HG03469 (cell line): ENCODE data around the gene CDT1.
"Not testable (repeated sequence)": the region's sequence is repeated elsewhere in the genome, so short reads cannot be mapped to it uniquely, and the experiment has no call there.

Experiments used
- ATAC-seq: cut with Tn5 transposase; IDR thresholded peaks from one replicate; pipeline ENCODE4 v1.9.1; 2021; ENCODE audit warnings: mild to moderate bottlenecking, moderate library complexity, moderate number of reproducible peaks; ENCODE audit not compliant: unreplicated experiment

The CDT1 gene

DNA sequence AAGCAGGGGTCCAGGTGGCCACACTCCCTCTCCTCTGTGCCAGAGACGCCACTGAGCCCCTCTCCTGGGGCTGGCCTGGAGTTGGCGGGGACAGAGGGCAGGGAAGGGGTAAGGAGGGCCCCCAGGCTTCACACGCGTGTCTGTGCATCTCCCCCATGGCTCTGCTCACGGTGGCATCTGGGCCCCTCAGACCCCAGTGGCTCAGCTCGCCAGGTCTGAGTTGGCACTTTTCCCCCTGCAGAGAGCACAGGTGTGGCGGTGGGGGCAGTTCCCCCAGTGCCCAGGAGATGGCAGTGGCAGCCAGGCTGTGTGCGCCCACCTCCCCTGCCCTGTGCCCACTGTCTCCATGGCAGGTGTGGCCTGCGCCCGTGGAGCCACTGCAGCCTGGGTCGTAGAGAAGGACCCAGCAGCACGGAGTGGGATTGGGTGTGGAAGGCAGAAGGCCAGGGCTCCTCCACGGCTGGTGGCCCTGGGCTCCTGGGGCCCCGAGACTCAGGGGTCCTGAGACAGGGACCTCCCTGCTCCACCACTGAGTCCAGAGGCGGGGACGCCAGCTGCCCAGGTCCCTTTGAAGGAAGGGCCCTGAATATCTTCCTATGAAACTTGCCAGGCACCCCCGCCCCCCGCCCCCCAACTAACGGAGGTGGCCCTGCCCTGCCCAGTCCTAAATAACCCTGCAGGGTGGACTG, 12.5 kb downstream of the CDT1 start:
- ATAC-seq, result no peak

DNA sequence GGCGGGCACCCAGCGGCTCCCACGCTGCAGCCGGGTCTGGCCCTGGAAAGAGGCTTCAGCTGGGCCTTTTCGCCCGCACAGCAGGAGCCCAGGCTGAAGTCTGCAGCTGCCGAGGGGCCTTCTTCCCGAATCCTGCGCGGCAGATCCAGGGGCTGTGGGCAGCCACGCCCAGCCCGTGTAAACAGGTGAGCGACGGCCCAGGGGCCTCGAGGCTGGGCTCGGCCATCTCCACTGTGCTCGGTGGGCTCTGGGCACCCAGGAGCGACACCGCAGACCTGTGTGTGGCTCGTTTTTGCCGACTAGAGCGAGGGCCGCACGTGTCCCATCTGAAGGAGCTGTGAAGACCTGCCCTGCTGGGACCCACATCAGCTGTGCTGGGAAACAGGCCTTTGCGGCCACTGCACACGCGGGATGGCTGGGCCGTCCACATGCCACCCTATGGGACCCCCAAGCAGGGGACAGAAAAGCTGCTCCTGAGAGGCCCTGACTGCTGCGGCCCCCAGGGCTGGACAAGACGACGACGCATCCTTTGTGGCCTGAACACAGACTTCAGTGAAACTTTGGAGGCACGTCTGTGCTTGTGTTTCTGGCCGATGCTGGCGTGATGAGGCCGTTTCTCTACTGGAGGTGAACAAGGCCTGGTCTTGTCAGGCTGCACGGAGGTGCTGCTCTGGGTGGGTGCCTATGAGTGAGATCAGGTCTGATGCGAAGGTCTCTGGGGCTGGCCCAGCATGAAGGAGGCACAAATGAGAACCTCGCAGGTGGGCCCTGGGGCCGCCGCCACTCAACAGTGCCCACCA, 13.3 kb downstream of the CDT1 start:
- no peak for ATAC-seq

DNA sequence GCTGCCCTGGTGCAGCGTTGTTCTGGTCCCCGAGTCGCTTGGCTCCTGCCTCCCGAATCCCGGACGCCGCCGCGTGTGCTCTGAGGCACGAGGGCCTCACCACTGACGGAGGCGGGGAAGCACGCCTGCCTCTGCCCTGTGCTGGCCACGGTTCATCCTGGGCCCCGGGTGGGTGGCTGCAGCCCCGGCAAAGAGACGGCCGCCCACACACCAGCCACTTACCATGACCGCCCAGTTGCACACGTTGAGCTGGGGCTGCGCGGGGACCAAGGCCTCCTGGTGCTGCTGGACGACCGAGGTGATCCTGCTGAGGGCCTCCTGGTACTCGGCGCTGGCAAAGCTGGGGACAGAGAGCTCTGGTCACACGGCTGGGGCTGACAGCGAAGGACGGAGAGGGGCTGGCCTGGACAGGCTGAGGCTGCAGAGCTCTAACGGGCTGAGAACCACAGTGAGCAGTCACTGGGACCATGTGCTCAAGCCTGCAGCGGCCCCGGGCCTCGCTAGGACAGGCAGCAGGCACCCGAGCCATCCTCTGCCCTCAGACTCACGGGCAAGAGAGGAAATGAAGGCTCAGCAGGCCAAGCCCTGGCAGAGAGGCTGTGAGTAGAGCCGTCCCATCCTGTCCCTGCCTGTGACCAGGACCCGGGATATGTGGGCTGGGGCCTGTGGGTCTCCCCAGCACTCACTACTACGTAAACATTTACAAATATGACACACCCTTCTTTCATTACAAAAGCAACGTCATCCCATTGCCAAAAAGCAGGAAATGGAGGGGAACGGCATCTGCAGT, 14.4 kb downstream of the CDT1 start:
- ATAC-seq, result no peak

DNA sequence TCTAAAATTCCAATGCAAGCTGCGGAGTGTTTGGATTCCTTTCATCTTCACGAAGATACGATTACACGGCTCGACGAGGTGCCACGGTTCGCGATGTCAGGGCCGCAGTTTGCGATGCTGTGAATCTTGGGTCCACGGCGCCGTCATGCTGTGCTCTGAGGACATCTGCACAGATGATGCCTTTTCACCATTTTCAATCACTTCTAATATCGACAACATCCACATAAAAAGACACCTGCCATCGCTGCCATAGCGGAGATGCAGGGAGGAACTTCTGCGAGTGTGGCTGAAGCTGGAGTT, 14.9 kb downstream of the CDT1 start:
- no peak for ATAC-seq

DNA sequence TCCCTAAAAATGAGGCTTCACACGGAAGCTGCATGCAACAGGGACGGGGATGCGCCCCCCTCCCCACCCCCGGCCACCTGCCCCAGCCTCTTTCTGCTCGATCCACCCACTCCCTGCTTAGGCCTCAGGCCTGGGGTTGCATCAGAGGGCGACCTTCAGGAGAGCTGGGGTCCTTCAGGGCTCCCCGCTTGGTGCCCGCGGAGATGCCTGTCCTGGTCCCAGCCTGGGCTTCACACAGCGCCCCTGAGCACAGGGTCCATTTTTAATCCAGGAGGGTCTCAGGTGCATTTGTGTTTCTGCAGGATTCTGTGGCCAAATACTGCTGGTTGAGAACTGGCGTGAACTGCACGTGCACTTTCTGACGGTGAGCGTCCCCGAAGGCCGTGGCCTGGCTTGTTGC, 15.5 kb downstream of the CDT1 start:
- ATAC-seq, result no peak

DNA sequence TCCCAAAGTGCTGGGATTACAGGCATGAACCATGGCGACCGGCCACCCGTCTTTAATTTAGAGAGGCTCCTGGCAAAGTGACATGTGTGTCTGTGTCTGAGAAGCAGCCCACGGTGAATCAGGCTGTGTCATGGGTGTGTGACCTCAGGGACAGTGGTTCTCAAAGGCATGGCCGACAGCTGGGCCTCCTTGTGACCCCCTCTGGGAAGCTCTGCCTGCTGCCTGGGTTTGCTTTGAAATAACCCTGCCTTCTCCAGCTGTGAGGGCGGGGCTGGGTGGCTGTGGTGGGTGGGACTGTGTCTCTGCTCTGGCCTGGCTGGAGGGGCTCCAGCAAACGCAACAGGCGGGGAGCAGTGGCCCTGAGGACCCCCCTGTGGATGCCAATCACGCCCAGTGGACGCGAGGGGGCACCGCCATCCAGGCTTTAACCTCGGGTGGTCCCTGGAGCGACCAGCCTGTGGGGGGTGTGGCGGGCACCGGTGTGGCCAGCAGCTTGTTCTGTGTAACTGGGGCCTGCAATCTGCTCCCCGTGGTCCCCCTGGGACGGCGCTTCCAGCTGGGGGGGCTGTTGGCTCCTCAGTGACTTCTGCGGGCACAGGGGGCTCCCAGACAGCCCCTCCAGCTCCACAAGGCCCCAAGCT, 16.9 kb downstream of the CDT1 start:
- ATAC-seq, result no peak

DNA sequence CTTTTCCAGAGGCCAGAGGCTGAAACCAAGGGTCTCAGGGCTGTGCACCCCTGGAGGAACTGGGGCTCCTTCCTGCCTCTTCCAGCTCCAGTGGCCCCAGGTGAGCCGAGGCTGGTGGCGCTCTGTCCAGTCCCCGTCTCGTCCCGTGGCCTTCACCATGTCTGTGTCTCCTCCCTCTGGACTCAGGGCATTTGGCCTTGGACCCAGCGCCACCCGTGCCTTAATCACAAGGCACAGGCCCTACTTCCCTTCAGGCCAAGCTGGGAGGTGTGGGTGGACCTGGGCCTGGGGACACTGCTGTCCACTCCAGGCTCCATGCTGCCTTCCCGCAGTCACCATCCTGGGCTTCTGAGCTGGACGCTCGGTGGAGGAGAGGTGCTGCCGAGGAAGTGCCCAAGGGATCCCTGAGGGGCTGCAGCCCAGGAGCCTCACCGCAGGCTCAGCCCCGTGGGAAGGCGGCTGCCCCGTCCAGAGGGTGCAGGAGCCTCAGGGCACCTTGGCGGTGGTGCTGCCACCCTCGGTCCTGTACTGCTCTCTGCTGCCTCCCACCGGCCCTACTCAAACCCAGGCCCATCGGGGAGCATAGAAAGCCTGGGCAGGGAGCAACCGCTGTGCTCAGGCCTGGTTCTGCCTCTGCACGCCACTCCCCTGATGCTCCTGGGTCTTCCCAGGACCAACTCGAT, 17.7 kb downstream of the CDT1 start:
- no peak for ATAC-seq

DNA sequence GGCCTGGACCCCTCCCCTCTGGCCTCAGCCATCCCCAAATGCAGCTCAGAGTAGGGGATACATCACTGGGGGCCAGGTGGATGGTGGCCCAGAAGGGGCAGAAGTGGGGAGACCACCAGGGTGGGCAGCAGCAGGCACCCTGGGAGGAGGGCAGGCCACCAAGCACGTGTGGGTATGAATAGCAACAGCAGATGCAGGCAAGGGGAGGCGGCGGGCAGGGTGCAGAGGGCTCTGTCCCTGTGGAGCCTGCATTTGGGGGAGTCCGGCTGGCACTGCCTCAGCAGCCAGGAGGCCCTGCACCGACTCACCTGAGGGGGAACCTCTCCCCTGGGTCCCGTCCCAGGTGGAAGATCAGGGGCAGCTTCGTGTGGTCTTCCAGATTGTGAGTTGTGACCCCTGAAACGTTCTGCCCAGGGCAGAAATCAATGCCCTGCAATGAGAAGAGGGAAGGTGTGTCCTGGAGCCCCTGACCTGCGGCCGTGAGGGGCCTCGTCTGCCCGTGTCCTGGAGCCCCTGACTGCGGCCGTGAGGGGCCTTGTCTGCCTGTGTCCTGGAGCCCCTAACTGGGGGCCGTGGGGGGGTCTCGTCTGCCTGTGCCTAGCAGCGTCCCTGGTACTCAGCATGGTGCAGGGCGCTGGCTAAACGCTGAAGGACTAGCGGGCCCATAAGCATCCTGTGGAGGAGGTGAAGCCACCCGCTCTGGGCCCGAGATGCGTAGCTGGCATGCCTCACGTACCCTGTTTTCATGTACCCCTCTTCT, 18.9 kb downstream of the CDT1 start:
- ATAC-seq, result no peak

DNA sequence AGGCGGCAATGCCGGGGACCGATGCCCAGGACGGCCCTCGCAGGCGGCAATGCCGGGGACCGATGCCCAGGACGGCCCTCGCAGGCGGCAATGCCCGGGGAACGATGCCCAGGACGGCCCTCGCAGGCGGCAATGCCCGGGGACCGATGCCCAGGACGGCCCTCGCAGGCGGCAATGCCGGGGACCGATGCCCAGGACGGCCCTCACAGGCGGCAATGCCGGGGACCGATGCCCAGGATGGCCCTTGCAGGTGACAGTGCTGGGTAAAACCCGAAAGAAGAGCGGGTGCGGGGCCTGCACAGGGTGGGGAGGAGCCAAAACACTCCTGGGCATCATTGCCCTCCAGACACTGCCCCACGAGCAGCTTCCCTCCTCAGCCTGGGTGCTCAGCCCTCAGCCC, 20.1 kb downstream of the CDT1 start:
- not testable (repeated sequence) for ATAC-seq

DNA sequence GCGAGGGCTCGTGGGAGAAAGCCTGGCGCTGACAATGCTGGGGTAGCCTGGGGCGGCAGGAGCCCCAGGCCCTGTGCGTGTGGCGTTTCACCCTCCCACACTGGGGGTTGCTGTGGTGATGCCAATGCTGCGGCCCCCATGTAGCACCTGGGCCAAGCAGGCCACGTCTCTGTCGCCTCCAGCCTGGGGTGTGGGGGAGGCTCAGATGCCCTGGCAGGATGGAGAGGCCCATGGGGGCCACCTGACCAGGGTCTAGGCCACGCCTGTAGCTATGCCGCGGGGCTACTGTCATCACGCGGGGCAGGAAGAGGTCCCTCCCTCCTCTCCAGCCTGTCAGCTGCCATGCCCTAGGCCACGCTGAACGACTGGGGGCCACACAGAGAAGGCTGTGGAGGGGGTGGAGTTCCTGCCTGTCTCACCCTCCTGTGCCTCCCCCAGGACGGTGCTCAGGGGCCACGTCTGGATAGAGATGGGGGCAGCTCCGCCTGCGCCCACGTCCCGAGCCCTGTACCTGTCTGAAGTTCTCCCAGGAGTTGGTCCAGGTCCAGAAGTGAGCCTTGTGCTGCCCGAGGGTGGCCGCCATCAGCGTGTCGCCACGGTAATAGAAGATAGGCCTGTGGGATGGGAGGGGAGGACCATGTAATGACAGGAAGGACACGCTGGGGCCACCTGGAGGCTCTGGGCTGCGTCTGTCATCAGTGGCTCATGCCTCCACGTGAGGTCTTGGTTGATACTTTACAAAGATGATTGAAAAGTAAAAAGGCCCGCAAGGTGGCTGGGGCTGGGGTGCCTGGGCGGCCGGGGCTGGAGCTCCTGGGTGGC, 20.9 kb downstream of the CDT1 start:
- ATAC-seq, result no peak

DNA sequence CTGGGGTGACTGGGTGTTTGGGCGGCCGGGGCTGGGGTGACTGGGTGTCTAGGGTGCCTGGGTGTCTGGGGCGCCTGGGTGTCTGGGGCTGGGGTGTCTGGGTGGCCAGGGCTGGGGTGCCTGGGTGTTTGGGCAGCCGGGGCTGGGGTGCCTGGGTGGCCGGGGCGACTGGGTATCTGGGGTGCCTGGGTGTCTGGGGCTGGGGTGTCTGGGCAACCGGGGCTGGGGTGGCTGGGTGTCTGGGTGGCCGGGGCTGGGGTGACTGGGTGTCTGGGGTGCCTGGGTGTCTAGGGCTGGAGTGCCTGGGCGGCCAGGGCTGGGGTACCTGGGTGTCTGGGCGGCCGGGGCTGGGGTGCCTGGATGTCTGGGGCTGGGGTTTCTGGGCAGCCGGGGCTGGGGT, 21.6 kb downstream of the CDT1 start:
- ATAC-seq, result no peak

DNA sequence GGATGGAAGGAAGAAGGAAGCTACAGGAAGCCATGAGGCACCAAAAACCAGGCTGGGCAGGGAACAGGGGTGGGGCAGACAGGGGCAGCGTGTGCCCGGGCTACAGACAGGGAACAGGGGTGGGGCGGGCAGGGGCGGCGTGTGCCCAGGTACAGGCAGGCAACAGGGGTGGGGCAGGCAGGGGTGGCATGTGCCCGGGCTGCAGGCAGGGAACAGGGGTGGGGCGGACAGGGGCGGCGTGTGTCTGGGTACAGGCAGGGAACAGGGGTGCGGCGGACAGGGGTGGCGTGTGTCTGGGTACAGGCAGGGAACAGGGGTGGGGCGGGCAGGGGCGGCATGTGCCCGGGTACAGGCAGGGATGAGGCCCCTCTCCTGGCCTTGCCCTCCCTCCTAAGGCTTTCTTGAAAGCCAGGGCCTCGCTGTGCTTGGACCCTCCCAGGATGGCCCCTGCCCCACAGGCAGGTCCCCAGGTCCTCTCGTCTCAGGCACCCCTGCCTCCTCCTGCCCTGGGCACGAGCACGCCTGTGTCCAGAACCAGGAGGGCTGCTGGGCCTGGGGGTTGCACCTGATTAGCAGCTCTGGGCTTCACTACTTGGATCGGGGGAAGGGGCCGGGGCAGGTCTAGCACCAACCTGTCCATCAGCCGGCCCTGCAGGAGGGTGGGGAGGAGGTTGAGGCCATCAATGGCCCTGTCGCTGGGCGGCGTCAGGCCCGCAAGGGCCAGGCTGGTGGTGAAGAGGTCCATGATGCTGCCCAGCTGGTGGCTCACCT, 22.7 kb downstream of the CDT1 start:
- no peak for ATAC-seq

DNA sequence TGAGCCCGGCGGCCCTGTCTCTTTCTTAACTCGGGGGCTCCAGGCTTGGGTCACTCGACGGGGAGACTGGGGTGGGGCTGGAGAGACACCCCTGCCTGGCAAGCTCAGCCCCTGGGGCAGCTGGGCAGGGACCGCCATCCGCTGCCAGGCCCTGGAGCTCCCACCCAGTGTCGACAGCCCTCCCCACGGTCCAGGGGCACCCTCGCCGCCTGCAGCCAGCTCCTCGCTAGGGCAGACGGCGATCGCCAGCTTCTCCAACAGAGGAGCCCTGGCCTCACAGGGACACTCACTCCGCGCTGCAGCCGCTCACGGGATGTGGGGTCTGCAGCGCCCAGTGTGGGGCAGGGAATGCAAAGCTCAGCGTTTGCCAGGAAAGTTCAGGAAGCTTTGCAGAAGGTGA, 24.1 kb downstream of the CDT1 start:
- ATAC-seq, result no peak

DNA sequence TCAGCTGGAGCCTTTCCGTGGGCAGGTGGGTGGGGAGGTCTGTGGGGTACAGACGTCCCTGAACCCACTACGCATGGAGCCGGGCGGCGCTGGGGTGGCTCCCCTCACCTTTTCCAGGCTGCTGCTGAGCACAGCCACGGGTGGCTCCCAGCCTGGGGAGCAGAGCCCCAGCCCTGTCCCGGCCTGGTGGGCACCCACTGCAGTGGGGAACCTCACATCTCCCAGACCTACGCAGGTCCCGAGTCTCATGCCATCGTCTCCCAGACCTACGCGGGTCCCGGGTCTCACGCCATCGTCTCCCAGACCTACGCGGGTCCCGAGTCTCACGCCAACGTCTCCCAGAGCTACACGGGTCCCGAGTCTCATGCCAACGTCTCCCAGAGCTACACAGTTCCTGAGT, 25.1 kb downstream of the CDT1 start:
- no peak for ATAC-seq

DNA sequence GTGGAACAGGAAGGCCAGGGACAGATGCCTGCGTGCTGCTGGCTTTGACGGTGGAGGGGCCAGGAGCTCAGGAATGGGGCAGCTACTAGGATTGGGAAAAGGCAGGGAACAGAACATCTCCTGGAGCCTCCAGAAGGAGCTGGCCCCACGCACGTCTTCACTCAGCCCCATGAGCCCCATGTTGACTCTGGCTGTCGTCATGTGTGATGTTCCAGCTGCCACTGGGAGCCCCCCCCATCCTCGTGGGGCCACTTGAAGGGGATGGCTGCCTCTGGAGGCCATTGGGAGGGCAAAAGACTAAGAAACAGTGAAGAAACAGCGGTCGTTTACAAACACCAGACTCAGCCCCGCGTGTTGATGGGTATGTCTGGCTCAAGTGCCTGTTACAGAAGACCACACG, 26.7 kb downstream of the CDT1 start:
- no peak for ATAC-seq

DNA sequence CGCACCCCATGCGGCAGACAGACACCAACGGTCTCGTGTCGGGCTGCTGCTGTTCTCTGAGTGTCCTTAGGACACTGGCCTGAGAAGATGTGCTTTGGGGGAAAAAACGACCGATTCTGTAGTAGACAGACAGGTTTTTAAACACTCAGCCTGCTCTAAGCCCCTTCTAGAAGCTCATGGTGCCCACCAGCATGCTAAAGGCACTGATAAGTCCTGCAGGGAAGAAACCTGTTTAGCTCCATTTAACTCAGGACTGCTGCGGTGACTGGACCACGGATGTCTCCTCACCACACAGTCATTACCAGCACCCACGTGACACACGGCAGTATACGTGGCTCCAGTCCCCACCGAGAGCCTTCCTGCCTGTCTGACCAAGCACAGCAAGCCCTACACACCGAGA, 27.2 kb downstream of the CDT1 start:
- ATAC-seq, result no peak

DNA sequence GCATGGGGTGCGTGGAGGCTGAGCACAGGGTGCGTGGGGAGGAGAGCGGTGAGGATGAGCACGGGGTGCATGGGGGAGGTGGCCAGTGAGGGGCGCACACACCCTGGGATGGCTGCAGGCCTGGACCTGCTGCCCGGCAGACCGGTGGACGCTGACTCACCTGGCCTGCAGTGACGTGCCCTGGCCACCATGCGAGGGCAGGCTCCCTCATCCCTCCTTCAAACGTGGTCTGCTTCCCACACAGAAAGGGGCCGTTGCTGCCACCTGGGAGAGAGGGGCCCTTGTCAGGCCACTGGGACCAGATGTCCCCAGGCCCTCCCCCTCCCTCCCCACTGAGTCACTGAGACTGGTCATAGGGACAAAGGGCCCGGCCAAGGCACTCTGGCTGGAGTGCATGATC, 28.2 kb downstream of the CDT1 start:
- no peak for ATAC-seq

DNA sequence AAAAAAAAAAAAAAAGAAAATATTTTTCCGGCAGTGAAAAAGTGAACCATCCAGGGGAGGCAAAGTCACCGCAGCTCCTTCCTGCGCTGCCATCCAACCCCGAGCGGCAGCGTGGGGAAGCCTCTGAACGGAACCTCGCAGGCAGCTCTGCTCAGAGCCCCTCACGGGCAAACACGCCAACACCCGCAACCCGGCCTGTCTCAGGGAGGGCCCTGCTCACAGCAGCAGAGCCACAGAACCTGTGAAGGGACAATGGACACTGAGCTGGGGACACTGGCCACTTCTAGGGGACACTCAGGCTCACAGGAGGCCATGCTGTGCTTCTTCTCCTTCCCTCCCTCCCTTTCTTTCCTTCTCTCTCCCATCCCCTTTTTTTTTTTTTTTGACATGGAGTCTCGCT, 29.5 kb downstream of the CDT1 start:
- ATAC-seq, result no peak

DNA sequence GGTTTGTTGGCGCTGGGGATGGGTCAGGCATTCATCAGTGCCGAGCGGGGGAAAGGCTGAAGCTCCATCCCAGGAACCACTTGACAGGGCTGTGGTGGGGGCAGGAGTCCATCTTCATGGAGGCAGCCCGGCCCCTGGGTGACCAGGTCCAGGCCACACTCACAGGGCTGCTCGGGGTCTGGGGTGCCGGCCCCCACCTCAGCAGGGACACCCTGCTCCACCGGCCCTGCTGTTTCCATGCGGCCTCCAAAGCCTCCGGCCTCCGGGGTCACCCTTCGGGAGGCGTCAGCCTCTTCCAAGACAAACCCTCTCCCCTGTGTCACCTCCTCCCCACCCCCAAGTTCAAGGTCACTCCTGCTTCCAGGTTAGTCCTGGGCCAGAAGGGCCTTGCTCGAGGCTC, 31.1 kb downstream of the CDT1 start:
- no peak for ATAC-seq
